Ramos (cell line): ENCODE results near the gene LRRC3.
"Not testable (repeated sequence)": the region's sequence is repeated elsewhere in the genome, so short reads cannot be mapped to it uniquely, and the experiment has no call there.

ENCODE experiments used
- in situ Hi-C: fragments of 300-500 bp; cut with MboI; formaldehyde crosslinking; loops from one replicate; pipeline ENCODE4 v1.14.3; 2022; ENCODE audit warnings: low sequenced_read_pairs; ENCODE audit not compliant: unreplicated experiment

Gene LRRC3

GRCh38 chr21:44490816-44491215 lies 35.5 kb downstream of the LRRC3 start:
- in situ Hi-C loops = no loop called here

GRCh38 chr21:44492567-44493385 lies 37.5 kb downstream of the LRRC3 start:
- in situ Hi-C loops = no loop called here

- in situ Hi-C loops = no loop called here
Measured at GRCh38 chr21:44494418-44494817, 39.1 kb downstream of the LRRC3 start.

- in situ Hi-C loops = no loop called here
Measured at GRCh38 chr21:44494956-44495355, 39.6 kb downstream of the LRRC3 start.

GRCh38 chr21:44495611-44496563 lies 40.6 kb downstream of the LRRC3 start:
- in situ Hi-C loops = no loop called here

- in situ Hi-C loops = no loop called here
Measured at GRCh38 chr21:44496564-44497550, 41.5 kb downstream of the LRRC3 start.

- in situ Hi-C loops = no loop called here
Measured at GRCh38 chr21:44497703-44498126, 42.4 kb downstream of the LRRC3 start.

GRCh38 chr21:44498280-44499210 lies 43.2 kb downstream of the LRRC3 start:
- in situ Hi-C loops = no loop called here

- in situ Hi-C loops = no loop called here
Measured at GRCh38 chr21:44499211-44499560, 43.9 kb downstream of the LRRC3 start.

GRCh38 chr21:44499631-44500030 lies 44.3 kb downstream of the LRRC3 start:
- in situ Hi-C loops = no loop called here

GRCh38 chr21:44500111-44500510 lies 44.8 kb downstream of the LRRC3 start:
- in situ Hi-C loops = no loop called here

- in situ Hi-C loops = no loop called here
Measured at GRCh38 chr21:44502171-44502958, 47.1 kb downstream of the LRRC3 start.

- in situ Hi-C loops = not testable (repeated sequence)
Measured at GRCh38 chr21:44503006-44503889, 47.9 kb downstream of the LRRC3 start.

- in situ Hi-C loops = no loop called here
Measured at GRCh38 chr21:44503901-44504399, 48.6 kb downstream of the LRRC3 start.

- in situ Hi-C loops = no loop called here
Measured at GRCh38 chr21:44505673-44506278, 50.5 kb downstream of the LRRC3 start.
